CD14-positive monocyte (primary cell): ENCODE data around the gene CD6. TPM values are rescaled to one million over a fixed set of nuclear protein-coding genes. Genes with fewer than 3 reads are reported as not detected.

ENCODE experiments used
- DNase-seq, 3 donors: peaks; one replicate each; pipeline ENCODE4 v3.0.0-alpha.2; 2011 to 2022
- H2AFZ ChIP-seq: 2 replicates; pipeline ENCODE4 v1.6.0; 2012; ENCODE audit warnings: mild to moderate bottlenecking, low read depth, low read length, inconsistent platforms; ENCODE audit not compliant: insufficient read depth, poor library complexity, severe bottlenecking
- H3K27ac ChIP-seq, 2 donors: 1 replicate in 1 of 2; 2 replicates in 1 of 2; pipeline ENCODE4 v1.5.1; 2012 to 2013; ENCODE audit warnings: low read length in 2 of 2, control low read depth in 1 of 2, inconsistent platforms in 1 of 2, low read depth in 1 of 2, mild to moderate bottlenecking in 1 of 2
- H3K27me3 ChIP-seq, 2 donors: one replicate each; pipeline versions ENCODE4 v1.6.0 to v1.6.1; 2011 to 2013; ENCODE audit warnings: low read length in 2 of 2; ENCODE audit not compliant: control insufficient read depth in 2 of 2, insufficient read depth in 2 of 2
- H3K36me3 ChIP-seq, 2 donors: replicated peaks in 1 of 2; 1 replicate in 1 of 2; 2 replicates in 1 of 2; pipeline versions ENCODE4 v1.5.1 to v1.6.1; 2012 to 2013; ENCODE audit warnings: low read length in 2 of 2, control low read depth in 1 of 2, inconsistent platforms in 1 of 2, mild to moderate bottlenecking in 1 of 2; ENCODE audit not compliant: insufficient read depth in 2 of 2, control insufficient read depth in 1 of 2
- H3K4me1 ChIP-seq, 2 donors: 1 replicate in 1 of 2; 2 replicates in 1 of 2; pipeline versions ENCODE4 v1.5.1 to v1.6.1; 2012 to 2013; ENCODE audit warnings: low read length in 2 of 2, control low read depth in 1 of 2, inconsistent platforms in 1 of 2, mild to moderate bottlenecking in 1 of 2, moderate library complexity in 1 of 2; ENCODE audit not compliant: insufficient read depth in 2 of 2, control insufficient read depth in 1 of 2
- H3K4me2 ChIP-seq: replicated peaks from 2 replicates; pipeline ENCODE3; 2012; ENCODE audit warnings: low read length, moderate library complexity, mild to moderate bottlenecking; ENCODE audit not compliant: poor library complexity, severe bottlenecking; ENCODE audit errors: extremely low read depth
- H3K4me3 ChIP-seq, 3 experiments: fragments of 200-600 bp in 1 of 3; sonication (generic) in 1 of 3; replicated peaks in 1 of 3; 1 replicate in 2 of 3; 2 replicates in 1 of 3; pipeline ENCODE4 v1.5.1; 2011 to 2013; ENCODE audit warnings: low read length in 3 of 3, mild to moderate bottlenecking in 3 of 3, control low read depth in 2 of 3, low read depth in 2 of 3, inconsistent platforms in 1 of 3, moderate library complexity in 1 of 3
- H3K79me2 ChIP-seq: 2 replicates; pipeline ENCODE4 v1.6.0; 2012; ENCODE audit warnings: mild to moderate bottlenecking, control low read depth, inconsistent platforms, low read length, moderate library complexity; ENCODE audit not compliant: insufficient read depth
- H3K9ac ChIP-seq: 2 replicates; pipeline ENCODE4 v1.6.0; 2017; ENCODE audit warnings: low read length, mild to moderate bottlenecking; ENCODE audit not compliant: insufficient read depth, poor library complexity, severe bottlenecking
- H3K9me3 ChIP-seq, 2 donors: replicated peaks in 1 of 2; 1 replicate in 1 of 2; 2 replicates in 1 of 2; pipeline versions ENCODE4 v1.5.1 to v1.6.1; 2012 to 2013; ENCODE audit warnings: low read length in 2 of 2, control low read depth in 1 of 2; ENCODE audit not compliant: control insufficient read depth in 1 of 2, insufficient read depth in 1 of 2
- H4K20me1 ChIP-seq: 2 replicates; pipeline ENCODE4 v1.6.0; 2012; ENCODE audit warnings: mild to moderate bottlenecking, low read length, control low read depth, moderate library complexity; ENCODE audit not compliant: insufficient read depth
- H3K27ac Mint-ChIP-seq, 7 donors: one replicate each; pipeline ENCODE4 v1.8.0; 2020; ENCODE audit warnings: mild to moderate bottlenecking in 7 of 7, mixed read lengths in 7 of 7, moderate library complexity in 6 of 7, inconsistent platforms in 2 of 7
- H3K27me3 Mint-ChIP-seq, 3 donors: one replicate each; pipeline ENCODE4 v1.8.0; 2021 to 2022; ENCODE audit warnings: low read depth in 3 of 3, mild to moderate bottlenecking in 3 of 3, mixed read lengths in 3 of 3, moderate library complexity in 3 of 3, inconsistent platforms in 1 of 3
- H3K36me3 Mint-ChIP-seq, 2 donors: one replicate each; pipeline ENCODE4 v1.8.0; 2020; ENCODE audit warnings: mixed read lengths in 2 of 2, inconsistent platforms in 1 of 2, mild to moderate bottlenecking in 1 of 2
- H3K4me1 Mint-ChIP-seq: one replicate; pipeline ENCODE4 v1.8.0; 2020; ENCODE audit warnings: mild to moderate bottlenecking, mixed read lengths
- H3K4me3 Mint-ChIP-seq, 2 donors: one replicate each; pipeline ENCODE4 v1.8.0; 2020; ENCODE audit warnings: mild to moderate bottlenecking in 2 of 2, mixed read lengths in 2 of 2, moderate library complexity in 1 of 2
- H3K9me3 Mint-ChIP-seq, 7 donors: one replicate each; pipeline ENCODE4 v1.8.0; 2020 to 2022; ENCODE audit warnings: mixed read lengths in 7 of 7, mild to moderate bottlenecking in 6 of 7, moderate library complexity in 6 of 7, inconsistent platforms in 2 of 7
- WGBS: methylation state at CpG from one replicate; pipeline ENCODE4 v1.1.5; 2013; ENCODE audit warnings: missing lambda C conversion rate; ENCODE audit not compliant: insufficient coverage; 5-methylcytosine and 5-hydroxymethylcytosine counted together
- intact Hi-C, 2 donors: fragments of 100-400 bp; cut with micrococcal nuclease; formaldehyde crosslinking; loops; one replicate each; pipeline versions ENCODE4 v1.15.0 to v1.15.1; 2023
- polyA plus RNA-seq, 3 donors: library from polyadenylated mRNA; depleted of rRNA in 1 of 3; unstranded in 2 of 3; stranded (reverse) in 1 of 3; fragments of 300-500 nt in 2 of 3; fragments of >200 nt in 1 of 3; fragmentation: Illumina TruSeq in 2 of 3; gene quantifications; 1 replicate in 2 of 3; 2 replicates in 1 of 3; pipeline ENCODE4 v1.2.3, GENCODE V29; 2012 to 2021
- TF ChIP-seq, protein P1 (sequence below): fragments of 200-600 bp; IDR thresholded peaks from one replicate; pipeline ENCODE4 v1.8.0; 2022; ENCODE audit warnings: antibody characterized with exemption, mild to moderate bottlenecking

The CD6 gene
- polyA plus RNA-seq, 3 donors = 0.09 to 0.39 (median 0.39) TPM

DNA sequence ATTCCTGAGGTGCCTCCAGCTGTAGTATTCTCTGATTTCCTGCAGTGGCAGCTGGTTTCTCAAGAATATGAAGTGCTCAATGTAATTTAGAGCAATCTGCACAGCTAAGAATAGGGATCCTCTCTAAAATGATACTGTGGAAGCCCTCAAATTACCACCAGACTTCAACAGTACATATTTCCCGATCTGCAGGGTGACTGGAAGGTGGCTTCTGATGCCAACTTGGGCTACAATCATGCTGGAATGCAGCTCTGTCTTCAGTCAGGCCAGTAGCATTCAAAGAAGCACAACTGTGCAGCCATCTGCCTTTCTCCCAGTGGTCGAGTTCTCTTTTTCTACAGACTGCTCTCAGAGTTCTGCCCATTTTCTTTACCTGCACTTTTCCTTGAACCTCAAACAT is 75.4 kb downstream of the CD6 start:
- DNase-seq = no peak
- Histone ChIP-seq H3K4me1 (peaks cover 10 to 14% of the 10 kb centered on the region in 2 donors), H3K27ac (no peak overlapping the region), H3K4me3 (no peak overlapping the region), H2AFZ (no peak overlapping the region), H3K36me3 (no peaks in the 10 kb centered on the region), H4K20me1 (no peaks in the 10 kb centered on the region), H3K9me3 (no peaks in the 10 kb centered on the region), H3K9ac (no peak overlapping the region), H3K27me3 (no peaks in the 10 kb centered on the region), H3K79me2 (no peaks in the 10 kb centered on the region), H3K4me2 (no peak overlapping the region)
- Mint-ChIP-seq H3K27ac (peak overlapping the region in 1 of 7 donors; percentile 40), H3K4me1 (peaks cover 12% of the 10 kb centered on the region), H3K27me3 (peaks cover 6 to 18% (median 8%) of the 10 kb centered on the region in 3 donors), H3K9me3 (peaks cover 0 to 3% (median 0%) of the 10 kb centered on the region in 7 donors), H3K4me3 (no peak overlapping the region), H3K36me3 (no peaks in the 10 kb centered on the region)
- intact Hi-C loops = no loop called here
- 86% methylated on average over 2 of the region's 2 CpGs for WGBS
- TF ChIP-seq, protein P1, sequence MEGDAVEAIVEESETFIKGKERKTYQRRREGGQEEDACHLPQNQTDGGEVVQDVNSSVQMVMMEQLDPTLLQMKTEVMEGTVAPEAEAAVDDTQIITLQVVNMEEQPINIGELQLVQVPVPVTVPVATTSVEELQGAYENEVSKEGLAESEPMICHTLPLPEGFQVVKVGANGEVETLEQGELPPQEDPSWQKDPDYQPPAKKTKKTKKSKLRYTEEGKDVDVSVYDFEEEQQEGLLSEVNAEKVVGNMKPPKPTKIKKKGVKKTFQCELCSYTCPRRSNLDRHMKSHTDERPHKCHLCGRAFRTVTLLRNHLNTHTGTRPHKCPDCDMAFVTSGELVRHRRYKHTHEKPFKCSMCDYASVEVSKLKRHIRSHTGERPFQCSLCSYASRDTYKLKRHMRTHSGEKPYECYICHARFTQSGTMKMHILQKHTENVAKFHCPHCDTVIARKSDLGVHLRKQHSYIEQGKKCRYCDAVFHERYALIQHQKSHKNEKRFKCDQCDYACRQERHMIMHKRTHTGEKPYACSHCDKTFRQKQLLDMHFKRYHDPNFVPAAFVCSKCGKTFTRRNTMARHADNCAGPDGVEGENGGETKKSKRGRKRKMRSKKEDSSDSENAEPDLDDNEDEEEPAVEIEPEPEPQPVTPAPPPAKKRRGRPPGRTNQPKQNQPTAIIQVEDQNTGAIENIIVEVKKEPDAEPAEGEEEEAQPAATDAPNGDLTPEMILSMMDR = no peak

DNA sequence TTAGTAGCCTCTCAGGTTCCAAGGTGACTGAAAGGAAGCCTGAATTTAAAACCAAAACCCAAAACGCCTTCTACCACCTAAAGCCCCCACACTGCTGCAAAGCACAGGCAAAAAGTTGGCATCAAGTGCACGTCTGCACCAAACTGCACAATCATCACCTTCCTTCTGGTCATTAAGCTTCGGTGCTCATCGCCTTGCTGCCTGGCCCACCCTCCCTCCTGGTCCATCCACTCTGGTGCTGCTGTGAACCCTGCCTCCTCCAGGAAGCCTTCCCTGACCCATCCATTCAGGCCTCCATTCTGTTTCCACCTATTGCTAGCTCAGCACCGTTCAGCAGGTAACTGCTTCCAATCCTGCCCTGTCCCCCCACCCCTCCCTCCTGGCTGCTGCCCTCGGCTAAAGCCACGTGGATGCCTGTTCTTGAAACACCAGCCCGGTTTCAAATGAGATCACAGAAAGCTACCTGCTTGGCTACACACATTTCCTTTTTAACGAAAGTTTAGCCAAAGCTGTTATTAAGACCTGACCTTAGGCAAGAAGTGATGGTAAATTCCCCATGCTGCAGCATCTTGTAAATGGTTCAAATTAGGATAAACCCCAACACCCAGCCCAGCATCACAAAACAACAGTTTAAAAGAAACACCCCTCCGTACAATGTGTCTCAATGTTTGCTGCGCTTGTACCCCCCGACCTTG is 77.0 kb downstream of the CD6 start:
- TF ChIP-seq, protein P1 = no peak
- H3K4me3 Mint-ChIP-seq = no peak overlapping the region
- intact Hi-C loops = no loop called here

More for the DNA sequence above, 77.0 kb downstream of the CD6 start:
- DNase-seq = no peak
- peaks cover 0 to 3% (median 0%) of the 10 kb centered on the region in 7 donors for H3K9me3 Mint-ChIP-seq
- H3K9ac ChIP-seq = no peak overlapping the region
- H3K4me3 ChIP-seq = no peak overlapping the region
- H3K36me3 ChIP-seq = no peaks in the 10 kb centered on the region
- no peak overlapping the region for H3K27ac ChIP-seq
- H3K4me1 ChIP-seq = peaks cover 5 to 7% of the 10 kb centered on the region in 2 donors
- peaks cover 7% of the 10 kb centered on the region for H3K4me1 Mint-ChIP-seq
- H3K27ac Mint-ChIP-seq = no peak overlapping the region
- H3K36me3 Mint-ChIP-seq = no peaks in the 10 kb centered on the region
- H3K79me2 ChIP-seq = no peaks in the 10 kb centered on the region
- H3K27me3 Mint-ChIP-seq = peaks cover 3 to 18% (median 8%) of the 10 kb centered on the region in 3 donors
- 83% methylated on average over 10 of the region's 12 CpGs for WGBS
- no peaks in the 10 kb centered on the region for H3K9me3 ChIP-seq
- no peaks in the 10 kb centered on the region for H4K20me1 ChIP-seq
- H3K4me2 ChIP-seq = no peak overlapping the region
- H3K27me3 ChIP-seq = no peaks in the 10 kb centered on the region
- H2AFZ ChIP-seq = no peak overlapping the region
